GM12878 (cell line): ENCODE measurements around the gene ALOXE3.

Experiments used
- CTCF ChIP-seq, 3 experiments: IDR thresholded peaks in 2 of 3; conservative IDR thresholded peaks in 1 of 3; 2 replicates each; pipeline ENCODE4 v1.5.1; 2011; ENCODE audit warnings: low read depth in 3 of 3, low read length in 3 of 3, mild to moderate bottlenecking in 3 of 3, control low read depth in 2 of 3, moderate library complexity in 2 of 3, inconsistent platforms in 1 of 3, mixed read lengths in 1 of 3; ENCODE audit not compliant: control insufficient read depth in 2 of 3, insufficient read depth in 1 of 3; ENCODE audit errors: extremely low read depth in 1 of 3
- KLF5 ChIP-seq: fragments of 450-650 bp; IDR thresholded peaks from 2 replicates; pipeline ENCODE4 v1.6.1; 2014; ENCODE audit warnings: mild to moderate bottlenecking; ENCODE audit not compliant: partially characterized antibody
- TAF1 ChIP-seq: IDR thresholded peaks from 2 replicates; pipeline ENCODE4 v1.6.1; 2011; ENCODE audit warnings: mild to moderate bottlenecking, low read depth, low read length, borderline replicate concordance
- ZZZ3 ChIP-seq: IDR thresholded peaks from 2 replicates; pipeline ENCODE4 v1.6.1; 2011; ENCODE audit warnings: low read depth; ENCODE audit not compliant: control insufficient read depth, insufficient read length

- TF ChIP-seq TAF1: no peak
- no peak for TF ChIP-seq KLF5
- TF ChIP-seq CTCF (IDR thresholded peaks at IDR 0.05 in 2 of 3, conservative IDR thresholded peaks at IDR 0.05 in 1 of 3; ENCODE audit: control insufficient read depth in 2 of 3, extremely low read depth in 1 of 3, insufficient read depth in 1 of 3, low read depth in 3 of 3, low read length in 3 of 3): no peak
- TF ChIP-seq ZZZ3: no peak
Observed at GRCh38 chr17:8141741-8142140, 23.4 kb upstream of the ALOXE3 start.
